H1 (cell line): ENCODE data around the gene LIPT2. TPM values are rescaled to one million over a fixed set of nuclear protein-coding genes. Genes with fewer than 3 reads are reported as not detected.

Experiments
- BACH1 ChIP-seq: IDR thresholded peaks from 2 replicates; pipeline ENCODE4 v1.6.1; 2012; ENCODE audit warnings: low read length, improper control_type of control experiment
- CHD7 ChIP-seq: fragments of 300-600 bp; sonication (generic); IDR thresholded peaks from 2 replicates; pipeline ENCODE4 v1.7.1; 2012; ENCODE audit warnings: low read length, moderate library complexity, mild to moderate bottlenecking, inconsistent platforms; ENCODE audit not compliant: insufficient replicate concordance
- EZH2 ChIP-seq: fragments of 200-600 bp; sonication (generic); IDR thresholded peaks from 2 replicates; pipeline ENCODE4 v1.7.1; 2012; ENCODE audit warnings: low read depth, mild to moderate bottlenecking, moderate library complexity, low read length, inconsistent platforms; ENCODE audit not compliant: severe bottlenecking
- JUN ChIP-seq: IDR thresholded peaks from 2 replicates; pipeline ENCODE4 v1.6.1; 2011; ENCODE audit warnings: low read depth, mild to moderate bottlenecking, improper control_type of control experiment, low read length
- MAX ChIP-seq: IDR thresholded peaks from 2 replicates; pipeline ENCODE4 v1.6.1; 2012; ENCODE audit warnings: inconsistent platforms
- PHF8 ChIP-seq: fragments of 200-600 bp; sonication (generic); conservative IDR thresholded peaks from 2 replicates; pipeline ENCODE4 v1.7.1; 2012; ENCODE audit warnings: low read depth, mild to moderate bottlenecking, inconsistent platforms, low read length, moderate library complexity
- SAP30 ChIP-seq: fragments of 300-600 bp; sonication (generic); IDR thresholded peaks from 2 replicates; pipeline ENCODE4 v1.7.1; 2012; ENCODE audit warnings: low read length, moderate library complexity, mild to moderate bottlenecking, inconsistent platforms; ENCODE audit not compliant: insufficient read depth, insufficient replicate concordance
- TAF1 ChIP-seq: IDR thresholded peaks from 2 replicates; pipeline ENCODE4 v1.6.1; 2011; ENCODE audit warnings: mild to moderate bottlenecking, low read depth, low read length
- TAF7 ChIP-seq: optimal IDR thresholded peaks from 2 replicates; pipeline ENCODE3; 2011; ENCODE audit warnings: low read depth, mild to moderate bottlenecking, inconsistent platforms, low read length, moderate library complexity, borderline replicate concordance
- TEAD4 ChIP-seq: IDR thresholded peaks from 2 replicates; pipeline ENCODE4 v1.6.1; 2012; ENCODE audit warnings: low read depth, low read length, inconsistent platforms, mixed read lengths
- polyA plus RNA-seq, 7 experiments: library from polyadenylated mRNA; depleted of rRNA in 3 of 7; stranded (reverse) in 5 of 7; unstranded in 2 of 7; fragments of >200 nt in 5 of 7; fragments of 200-250 nt in 2 of 7; gene quantifications; 1 replicate in 5 of 7; 2 replicates in 1 of 7; 4 replicates in 1 of 7; pipeline versions ENCODE4 v1.2.1 to v1.2.3, GENCODE V29; 2011 to 2013; ENCODE audit warnings: missing spikeins in 2 of 7, mixed read lengths in 2 of 7
- total RNA-seq: library from RNA; stranded (reverse); fragmentation: NEBNext Ultra II Directional; extraction: Animal tissue kit (Norgen Biotek cat#: 25700); gene quantifications from 2 replicates; pipeline ENCODE4 v1.2.1, GENCODE V29; 2021

The LIPT2 gene
- total and polyA plus RNA-seq, 2 of the 8 experiments (the other 6 are each of a cell fraction or from before 2014, with no cell fraction given) = 6.4 to 16.7 TPM

- TF ChIP-seq CHD7 (no peak), TAF1 (no peak), PHF8 (no peak), TAF7 (no peak), TEAD4 (no peak), BACH1 (no peak), EZH2 (no peak), SAP30 (no peak), MAX (no peak), JUN (no peak)
Measured at GRCh38 chr11:74532501-74533246, 39.1 kb upstream of the LIPT2 start (continued).
